Stomach (tissue), 9 donors: ENCODE measurements around the gene RPN1. TPM values are rescaled to one million over a fixed set of nuclear protein-coding genes. Genes with fewer than 3 reads are reported as not detected.
A peak's percentile ranks its signal among the peaks of the same experiment; 100 is the strongest.
"Not testable (repeated sequence)": the region's sequence is repeated elsewhere in the genome, so short reads cannot be mapped to it uniquely, and the experiment has no call there.

ENCODE experiments used
- DNase-seq, 2 donors: peaks; one replicate each; pipeline versions ENCODE4 v3.0.0 to v3.0.0-alpha.2; 2013 to 2019
- H3K27ac ChIP-seq, 5 donors: fragments of 200-600 bp in 4 of 5; sonication (generic) in 4 of 5; one replicate each; pipeline ENCODE4 v1.5.1; 2013 to 2019; ENCODE audit warnings: mild to moderate bottlenecking in 1 of 5, moderate library complexity in 1 of 5
- H3K27me3 ChIP-seq, 3 donors: fragments of 200-600 bp; sonication (generic); one replicate each; pipeline ENCODE4 v1.5.1; 2017 to 2019; ENCODE audit warnings: mixed run types in 1 of 3
- H3K36me3 ChIP-seq, 4 donors: fragments of 200-600 bp; sonication (generic); 1 replicate in 3 of 4; 2 replicates in 1 of 4; pipeline ENCODE4 v1.5.1; 2016 to 2019
- H3K4me1 ChIP-seq, 4 donors: fragments of 200-600 bp; sonication (generic); one replicate each; pipeline ENCODE4 v1.5.1; 2016 to 2019
- H3K4me3 ChIP-seq, 4 donors: fragments of 200-600 bp; sonication (generic) in 3 of 4; one replicate each; pipeline ENCODE4 v1.5.1; 2016 to 2019; ENCODE audit warnings: mild to moderate bottlenecking in 1 of 4
- H3K9me3 ChIP-seq, 4 donors: fragments of 200-600 bp; sonication (generic); one replicate each; pipeline ENCODE4 v1.5.1; 2016 to 2019
- EP300 ChIP-seq: sonication (generic); formaldehyde crosslinking; IDR thresholded peaks from one replicate; pipeline ENCODE4 v1.6.1; 2017; ENCODE audit warnings: antibody characterized with exemption
- POLR2A ChIP-seq, 4 donors: fragments of 450-650 bp; IDR thresholded peaks; one replicate each; pipeline ENCODE4 v1.6.1; 2016; ENCODE audit warnings: antibody characterized with exemption in 4 of 4, control low read depth in 2 of 4, mild to moderate bottlenecking in 1 of 4, moderate library complexity in 1 of 4
- POLR2AphosphoS5 ChIP-seq, 3 donors: sonication (generic); formaldehyde crosslinking; IDR thresholded peaks; one replicate each; pipeline ENCODE4 v1.6.1; 2016; ENCODE audit warnings: antibody characterized with exemption in 3 of 3
- WGBS, 5 donors: extraction: QIAGEN DNeasy Blood & Tissue Kit in 3 of 5; methylation state at CpG; one replicate each; pipeline versions ENCODE4 v1.1.5 to v1.1.7; 2013 to 2018; 5-methylcytosine and 5-hydroxymethylcytosine counted together
- intact Hi-C: fragments of 100-400 bp; cut with DNase I; formaldehyde crosslinking; loops from one replicate; pipeline ENCODE4 v1.15.1; 2023; ENCODE audit warnings: low total_unique reads
- polyA plus RNA-seq, 3 donors: library from polyadenylated mRNA; stranded (reverse); fragments of 200-250 nt; gene quantifications; one replicate each; pipeline ENCODE4 v1.2.3, GENCODE V29; 2013
- total RNA-seq, 5 donors: library from RNA; depleted of rRNA; stranded (reverse); fragments of >200 nt; gene quantifications; one replicate each; pipeline versions ENCODE4 v1.1.0 to v1.2.3, GENCODE V29; 2014 to 2016
- TF ChIP-seq, protein P1 (sequence below), 7 experiments: fragments of 450-650 bp in 4 of 7; fragments of 200-600 bp in 3 of 7; sonication (generic) in 3 of 7; IDR thresholded peaks; one replicate each; pipeline ENCODE4 v1.5.1; 2016 to 2019; ENCODE audit warnings: antibody characterized with exemption in 7 of 7, control low read depth in 2 of 7, mild to moderate bottlenecking in 1 of 7
- donor health status: healthy with polysubstance abuse.
- donor health status: Bipolar disorder and iron deficiency.
- donor health status: healthy.

Gene RPN1
- total and polyA plus RNA-seq, 8 donors, result 39.9 to 328 (median 107) TPM

- Histone ChIP-seq H3K27me3 (no peaks in the 10 kb centered on the region), H3K4me1 (no peaks in the 10 kb centered on the region), H3K27ac (peak overlapping the region in 1 of 5 donors; percentile 20), H3K36me3 (no peaks in the 10 kb centered on the region), H3K4me3 (no peak overlapping the region), H3K9me3 (no peaks in the 10 kb centered on the region)
- TF ChIP-seq EP300 (no peak), POLR2AphosphoS5 (IDR thresholded peaks at IDR 0.05) (no peak)
- intact Hi-C loops, result no loop called here
- WGBS, 5 donors, result 88 to 94% (median 91%) methylated on average over 10 of the region's 10 CpGs
- DNase-seq, result no peak
Observed at GRCh38 chr3:128674161-128674784, 23.7 kb upstream of the RPN1 start.

DNA sequence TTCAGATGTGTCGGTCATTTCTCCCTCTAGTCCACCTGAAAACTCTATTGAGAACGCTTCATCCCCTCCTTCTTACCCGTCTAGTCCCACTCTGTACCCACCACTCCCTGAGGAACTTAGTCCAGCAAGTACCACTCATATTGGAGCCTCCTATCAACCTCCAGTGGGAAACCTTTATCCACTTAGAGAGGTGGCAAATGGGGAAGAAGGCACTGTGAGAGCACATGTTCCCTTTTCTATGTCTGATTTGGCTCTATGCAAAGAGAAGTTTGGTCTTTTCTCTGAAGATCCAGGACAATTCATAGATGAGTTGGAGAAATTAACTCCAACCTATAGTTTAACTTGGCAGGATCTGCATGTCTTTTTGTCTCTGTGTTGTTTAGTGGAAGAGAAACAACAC lies 17.0 kb upstream of the RPN1 start:
- no peaks in the 10 kb centered on the region for H3K27me3 ChIP-seq
- DNase-seq, result no peak
- no peak for TF ChIP-seq EP300
- TF ChIP-seq, protein P1, sequence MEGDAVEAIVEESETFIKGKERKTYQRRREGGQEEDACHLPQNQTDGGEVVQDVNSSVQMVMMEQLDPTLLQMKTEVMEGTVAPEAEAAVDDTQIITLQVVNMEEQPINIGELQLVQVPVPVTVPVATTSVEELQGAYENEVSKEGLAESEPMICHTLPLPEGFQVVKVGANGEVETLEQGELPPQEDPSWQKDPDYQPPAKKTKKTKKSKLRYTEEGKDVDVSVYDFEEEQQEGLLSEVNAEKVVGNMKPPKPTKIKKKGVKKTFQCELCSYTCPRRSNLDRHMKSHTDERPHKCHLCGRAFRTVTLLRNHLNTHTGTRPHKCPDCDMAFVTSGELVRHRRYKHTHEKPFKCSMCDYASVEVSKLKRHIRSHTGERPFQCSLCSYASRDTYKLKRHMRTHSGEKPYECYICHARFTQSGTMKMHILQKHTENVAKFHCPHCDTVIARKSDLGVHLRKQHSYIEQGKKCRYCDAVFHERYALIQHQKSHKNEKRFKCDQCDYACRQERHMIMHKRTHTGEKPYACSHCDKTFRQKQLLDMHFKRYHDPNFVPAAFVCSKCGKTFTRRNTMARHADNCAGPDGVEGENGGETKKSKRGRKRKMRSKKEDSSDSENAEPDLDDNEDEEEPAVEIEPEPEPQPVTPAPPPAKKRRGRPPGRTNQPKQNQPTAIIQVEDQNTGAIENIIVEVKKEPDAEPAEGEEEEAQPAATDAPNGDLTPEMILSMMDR (IDR thresholded peaks at IDR 0.05), result no peak
- TF ChIP-seq POLR2A (IDR thresholded peaks at IDR 0.05), result no peak
- no peak for TF ChIP-seq POLR2AphosphoS5 (IDR thresholded peaks at IDR 0.05)
- 86 to 92% (median 87%) methylated on average over 3 of the region's 3 CpGs for WGBS, 5 donors
- no peaks in the 10 kb centered on the region for H3K4me1 ChIP-seq
- no peak overlapping the region for H3K4me3 ChIP-seq
- H3K36me3 ChIP-seq, result no peaks in the 10 kb centered on the region
- no peaks in the 10 kb centered on the region for H3K9me3 ChIP-seq
- no peak overlapping the region for H3K27ac ChIP-seq
- intact Hi-C loops, result no loop called here

DNA sequence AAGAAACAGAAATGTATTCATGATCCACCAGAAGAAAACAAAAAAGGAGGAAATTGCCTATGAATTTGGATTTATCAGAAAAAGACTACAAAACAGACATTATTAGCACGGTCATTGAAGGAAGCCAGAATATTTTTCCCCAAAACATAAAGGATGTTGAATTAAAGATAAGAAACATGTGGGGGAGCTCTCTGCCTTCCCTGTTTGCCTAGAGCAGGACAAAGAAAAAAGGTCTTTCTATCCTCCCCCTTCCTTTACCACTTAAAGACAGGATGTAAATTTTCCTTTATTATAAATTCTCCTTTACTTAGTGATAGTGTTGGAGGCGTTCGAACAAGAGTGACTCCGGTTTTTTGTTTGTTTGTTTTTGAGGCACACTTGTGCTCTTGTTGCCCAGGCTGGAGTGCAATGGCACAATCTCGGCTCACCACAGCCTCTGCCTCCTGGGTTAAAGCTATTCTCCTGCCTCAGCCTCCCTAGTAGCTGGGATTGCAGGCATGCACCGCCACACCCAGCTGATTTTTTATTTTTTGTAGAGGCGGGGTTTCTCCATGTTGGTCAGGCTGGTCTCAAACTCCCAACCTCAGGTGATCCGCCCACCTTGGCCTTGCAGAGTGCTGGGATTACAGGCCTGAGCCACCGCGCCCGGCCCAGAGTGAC lies 14.9 kb upstream of the RPN1 start:
- no peaks in the 10 kb centered on the region for H3K27me3 ChIP-seq
- H3K27ac ChIP-seq, result no peak overlapping the region
- no peaks in the 10 kb centered on the region for H3K9me3 ChIP-seq
- DNase-seq, result no peak
- intact Hi-C loops, result no loop called here
- no peak for TF ChIP-seq POLR2A (IDR thresholded peaks at IDR 0.05)
- no peak for TF ChIP-seq EP300
- TF ChIP-seq POLR2AphosphoS5 (IDR thresholded peaks at IDR 0.05), result no peak
- TF ChIP-seq, protein P1 (IDR thresholded peaks at IDR 0.05), result no peak
- no peaks in the 10 kb centered on the region for H3K4me1 ChIP-seq
- no peak overlapping the region for H3K4me3 ChIP-seq
- no peaks in the 10 kb centered on the region for H3K36me3 ChIP-seq
- WGBS, 5 donors, result 55 to 67% (median 64%) methylated on average over 11 of the region's 11 CpGs

DNA sequence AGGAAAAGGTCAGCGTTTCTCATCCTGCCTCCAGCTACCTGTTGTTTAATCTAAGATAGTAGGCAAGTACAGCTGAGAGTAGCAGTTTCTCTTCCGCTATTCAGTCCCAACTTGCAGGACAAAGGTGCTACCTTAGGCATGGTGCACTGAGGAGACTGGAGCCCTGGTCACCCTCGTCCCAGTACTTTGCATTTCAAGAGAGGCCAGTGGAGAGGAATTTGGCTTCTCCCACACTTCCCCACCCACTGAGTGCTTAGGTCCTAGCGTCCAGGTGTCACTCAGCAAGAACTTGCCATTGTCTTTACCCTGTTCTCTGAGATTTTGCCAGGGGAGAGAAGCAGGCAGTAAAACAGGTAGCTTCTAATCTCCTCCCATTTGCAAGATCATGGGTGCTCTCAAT lies 12.5 kb upstream of the RPN1 start:
- H3K36me3 ChIP-seq, result no peaks in the 10 kb centered on the region
- TF ChIP-seq, protein P1 (IDR thresholded peaks at IDR 0.05), result no peak
- TF ChIP-seq EP300 (no peak), POLR2AphosphoS5 (IDR thresholded peaks at IDR 0.05) (no peak), POLR2A (IDR thresholded peaks at IDR 0.05) (no peak)
- H3K4me1 ChIP-seq, result no peaks in the 10 kb centered on the region
- no peak overlapping the region for H3K27ac ChIP-seq
- 57 to 72% (median 70%) methylated on average over 4 of the region's 4 CpGs for WGBS, 5 donors
- no peak for DNase-seq
- no peaks in the 10 kb centered on the region for H3K27me3 ChIP-seq
- intact Hi-C loops, result no loop called here
- H3K4me3 ChIP-seq, result no peak overlapping the region
- no peaks in the 10 kb centered on the region for H3K9me3 ChIP-seq

- no peaks in the 10 kb centered on the region for H3K36me3 ChIP-seq
- no peaks in the 10 kb centered on the region for H3K27me3 ChIP-seq
- peaks cover 0 to 13% (median 2%) of the 10 kb centered on the region in 4 donors for H3K4me1 ChIP-seq
- no peak overlapping the region for H3K4me3 ChIP-seq
- 75 to 85% (median 82%) methylated on average over 3 of the region's 3 CpGs for WGBS, 5 donors
- H3K27ac ChIP-seq, result no peak overlapping the region
- TF ChIP-seq, protein P1 (IDR thresholded peaks at IDR 0.05), result no peak
- TF ChIP-seq EP300 (no peak), POLR2A (IDR thresholded peaks at IDR 0.05) (no peak), POLR2AphosphoS5 (IDR thresholded peaks at IDR 0.05) (no peak)
- H3K9me3 ChIP-seq, result no peaks in the 10 kb centered on the region
- no peak for DNase-seq
- intact Hi-C loops, result no loop called here
Observed at GRCh38 chr3:128655531-128655930, 4.9 kb upstream of the RPN1 start.

DNA sequence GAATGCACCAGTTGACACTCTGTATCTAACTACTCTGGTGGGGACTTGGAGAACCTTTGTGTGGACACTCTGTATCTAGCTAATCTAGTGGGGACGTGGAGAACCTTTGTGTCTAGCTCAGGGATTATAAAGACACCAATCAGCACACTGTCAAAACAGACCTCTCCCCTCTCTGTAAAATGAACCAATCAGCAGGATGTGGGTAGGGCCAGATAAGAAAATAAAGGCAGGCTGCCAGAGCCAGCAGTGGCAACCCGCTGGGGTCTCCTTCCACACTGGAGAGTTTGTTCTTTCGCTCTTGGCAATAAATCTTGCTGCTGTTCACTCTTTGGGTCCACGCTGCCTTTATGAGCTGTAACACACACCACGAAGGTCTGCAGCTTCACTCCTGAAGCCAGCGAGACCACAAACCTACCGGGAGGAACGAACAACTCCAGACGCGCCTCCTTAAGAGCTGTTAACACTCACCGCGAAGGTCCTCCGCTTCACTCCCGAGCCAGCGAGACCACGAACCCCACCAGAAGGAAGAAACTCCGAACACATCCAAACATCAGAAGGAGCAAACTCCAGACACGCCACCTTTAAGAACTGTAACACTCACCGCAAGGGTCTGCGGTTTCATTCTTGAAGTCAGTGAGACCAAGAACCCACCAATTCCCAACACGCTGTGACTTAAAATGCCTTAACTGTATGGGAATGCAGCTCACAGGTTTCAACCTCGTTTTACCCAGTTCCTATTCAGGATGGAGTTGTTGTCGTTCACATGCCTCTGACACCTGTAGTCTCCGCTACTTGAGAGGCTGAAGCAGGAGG lies 3.6 kb upstream of the RPN1 start:
- H3K4me1 ChIP-seq, result peaks cover 3 to 20% (median 5%) of the 10 kb centered on the region in 4 donors
- 68 to 79% (median 76%) methylated on average over 24 of the region's 24 CpGs for WGBS, 5 donors
- intact Hi-C loops, H3K27me3 ChIP-seq, H3K36me3 ChIP-seq, H3K9me3 ChIP-seq: not testable (repeated sequence)
- H3K27ac ChIP-seq, result peak overlapping the region in 1 of 5 donors; percentile 24
- peak in 1 of 2 donors; percentile 29 for DNase-seq
- peak overlapping the region; percentile 8 to 25 (median 16) for H3K4me3 ChIP-seq
